HG02938 (cell line): ENCODE results near the gene CLEC12A.
"Not testable (repeated sequence)": the region's sequence is repeated elsewhere in the genome, so short reads cannot be mapped to it uniquely, and the experiment has no call there.

ENCODE experiments used
- ATAC-seq: cut with Tn5 transposase; IDR thresholded peaks from one replicate; pipeline ENCODE4 v1.9.1; 2021; ENCODE audit warnings: mild to moderate bottlenecking, moderate library complexity; ENCODE audit not compliant: unreplicated experiment

The CLEC12A gene

DNA sequence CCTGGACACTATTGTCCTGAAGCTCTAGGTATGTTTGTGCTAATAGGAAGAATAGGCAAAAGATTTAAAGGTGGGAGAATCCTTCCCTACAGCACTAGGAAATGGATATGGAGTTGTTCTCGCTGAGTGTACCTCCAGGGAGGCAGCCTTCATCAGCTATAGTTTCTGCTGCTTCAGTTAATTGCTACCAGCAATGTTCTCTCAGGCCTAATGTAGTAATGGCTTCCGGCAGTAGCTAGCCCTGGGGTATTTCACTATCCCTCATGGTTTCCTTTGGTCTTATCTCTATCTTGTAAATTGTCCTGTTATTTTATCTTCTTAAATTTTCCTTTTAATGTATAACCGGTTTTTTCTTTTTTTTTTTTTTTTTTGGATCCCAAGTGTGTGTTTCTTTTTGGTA is 9.3 kb upstream of the CLEC12A start:
- ATAC-seq: no peak

GRCh38 chr12:9969673-9970072 is 1.5 kb upstream of the CLEC12A start:
- no peak for ATAC-seq

GRCh38 chr12:9973949-9974348 is 2.7 kb downstream of the CLEC12A start:
- no peak for ATAC-seq

DNA sequence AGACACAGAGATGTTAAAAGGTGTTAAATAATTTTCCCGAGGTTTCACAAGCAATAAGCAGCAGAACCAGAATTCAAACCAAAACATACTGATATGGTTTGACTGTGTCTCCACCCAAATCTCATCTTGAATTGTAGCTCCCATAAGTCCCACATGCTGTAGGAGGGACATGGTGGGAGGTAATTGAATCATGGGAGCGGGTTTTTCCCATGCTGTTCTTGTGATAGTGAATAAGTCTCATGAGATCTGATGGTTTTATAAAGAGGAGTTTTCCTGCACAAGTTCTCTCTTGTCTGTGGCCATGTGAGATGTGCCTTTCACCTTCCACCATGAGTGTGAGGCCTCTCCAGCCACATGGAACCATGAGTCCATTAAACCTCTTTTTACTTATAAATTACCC is 3.5 kb downstream of the CLEC12A start:
- ATAC-seq: not testable (repeated sequence)

- no peak for ATAC-seq
These were observed 4.4 kb downstream of the CLEC12A start for GRCh38 chr12:9975614-9976013.

DNA sequence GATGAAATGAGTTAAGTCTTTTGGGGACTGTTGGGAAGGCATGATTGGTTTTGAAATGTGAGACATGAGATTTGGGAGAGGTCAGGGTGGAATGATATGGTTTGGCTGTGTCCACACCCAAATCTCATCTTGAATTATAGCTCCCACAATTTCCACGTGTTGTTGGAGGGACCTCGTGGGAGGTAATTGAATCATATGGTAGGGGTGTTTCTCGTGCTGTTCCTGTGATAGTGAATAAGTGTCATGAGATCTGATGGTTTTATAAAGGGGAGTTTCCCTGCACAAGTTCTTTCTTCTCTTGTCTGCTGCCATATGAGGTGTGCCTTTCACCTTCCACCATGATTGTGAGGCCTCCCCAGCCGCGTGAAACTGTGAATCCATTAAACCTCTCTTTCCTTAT is 5.4 kb downstream of the CLEC12A start:
- ATAC-seq: not testable (repeated sequence)

GRCh38 chr12:9977916-9978315 is 6.7 kb downstream of the CLEC12A start:
- no peak for ATAC-seq

DNA sequence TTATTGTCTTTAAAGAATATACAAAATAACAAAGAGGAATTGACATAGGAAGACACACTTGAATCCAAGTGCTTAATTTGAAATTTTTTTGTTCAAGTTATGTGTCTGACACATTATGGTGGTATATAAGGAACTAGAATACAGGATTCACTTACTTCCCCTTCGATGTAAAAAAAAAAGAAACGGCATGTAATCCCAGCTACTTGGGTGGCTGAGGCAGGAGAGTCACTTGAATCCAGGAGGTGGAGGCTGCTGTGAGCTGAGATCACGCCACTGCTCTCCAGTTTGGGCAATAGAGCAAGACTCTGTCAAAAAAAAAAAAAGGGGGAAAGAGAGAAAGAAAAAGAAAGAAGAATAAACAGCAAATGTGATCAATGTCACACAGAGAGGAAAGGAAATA is 8.9 kb downstream of the CLEC12A start:
- ATAC-seq: no peak

- no peak for ATAC-seq
These were observed 20.7 kb downstream of the CLEC12A start for GRCh38 chr12:9991876-9992275.

DNA sequence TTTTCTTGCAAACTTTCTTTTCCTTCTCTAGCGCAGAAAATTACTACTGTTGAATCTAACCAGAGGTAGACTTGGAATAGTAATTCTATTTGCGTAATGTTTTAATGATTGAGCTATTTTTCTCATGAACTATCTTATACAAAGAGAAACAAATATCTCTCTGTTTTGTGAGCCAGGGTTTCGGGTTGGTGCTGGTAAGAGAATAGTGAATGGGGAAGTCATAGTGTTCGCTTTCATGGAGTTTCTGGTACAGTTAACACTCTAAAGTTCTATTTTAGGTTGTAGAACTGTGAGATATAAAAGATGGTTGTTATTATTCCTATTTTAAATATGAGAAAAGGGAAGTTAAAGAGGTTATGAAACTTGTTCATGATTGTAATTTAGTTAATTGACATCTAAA is 21.1 kb downstream of the CLEC12A start:
- no peak for ATAC-seq

DNA sequence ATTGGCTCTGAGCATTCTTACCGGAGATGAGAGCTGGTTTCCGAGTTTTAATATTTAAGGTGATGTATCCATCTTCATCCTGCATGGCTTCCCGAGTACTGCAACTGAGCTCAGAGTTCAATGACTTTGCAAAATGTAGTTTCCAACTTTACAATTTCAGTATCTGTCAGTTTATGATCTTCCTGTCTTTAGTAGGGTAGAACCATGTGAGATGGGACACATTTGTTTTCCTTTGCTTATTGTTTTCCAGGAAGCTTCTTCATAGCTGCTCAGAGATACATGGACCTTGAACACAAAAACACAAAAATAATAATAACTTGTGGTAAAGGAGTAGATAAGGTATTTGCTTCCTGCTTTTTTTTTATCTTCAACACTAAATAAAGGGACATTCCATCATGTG is 27.8 kb downstream of the CLEC12A start, which contains the start of gene CLEC1B:
CLEC1B (minus strand) TSS at position 106 of the 400 bp plus-strand sequence; CDS start at position 85, 21 bp downstream.
- no peak for ATAC-seq

DNA sequence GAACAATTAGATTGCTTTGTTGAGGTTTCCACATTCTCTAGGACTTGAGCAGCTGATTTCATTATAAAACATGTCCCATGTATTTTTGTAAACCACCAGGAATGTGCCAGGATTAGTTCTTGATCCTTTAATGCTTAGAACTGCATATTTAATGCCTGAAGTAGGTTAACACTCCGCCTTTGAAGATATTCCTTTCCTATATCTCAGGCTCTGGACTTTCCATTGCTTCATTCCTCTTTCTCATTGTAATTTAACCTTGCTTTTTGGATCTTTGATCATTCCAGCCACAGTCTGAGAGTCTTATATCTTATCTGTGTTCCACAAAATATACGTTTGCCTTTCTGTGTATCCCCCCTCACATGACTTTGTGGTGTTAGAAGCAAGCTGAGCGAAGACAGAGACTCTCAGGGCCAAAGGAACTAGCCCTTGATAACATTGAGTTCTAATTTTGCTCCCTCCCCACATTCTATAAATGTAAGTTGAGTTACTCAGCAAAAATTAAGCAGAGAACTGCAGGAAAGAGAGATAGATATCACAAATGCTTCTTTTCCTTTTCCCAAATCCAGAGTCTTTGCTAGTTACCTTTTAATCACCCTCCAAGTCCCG is 30.1 kb downstream of the CLEC12A start:
- no peak for ATAC-seq

- ATAC-seq: no peak
These were observed 41.6 kb downstream of the CLEC12A start for GRCh38 chr12:10012630-10013330.

- ATAC-seq: no peak
These were observed 44.2 kb downstream of the CLEC12A start for GRCh38 chr12:10015450-10015849.

- ATAC-seq: no peak
These were observed 45.7 kb downstream of the CLEC12A start for GRCh38 chr12:10016881-10017280.

DNA sequence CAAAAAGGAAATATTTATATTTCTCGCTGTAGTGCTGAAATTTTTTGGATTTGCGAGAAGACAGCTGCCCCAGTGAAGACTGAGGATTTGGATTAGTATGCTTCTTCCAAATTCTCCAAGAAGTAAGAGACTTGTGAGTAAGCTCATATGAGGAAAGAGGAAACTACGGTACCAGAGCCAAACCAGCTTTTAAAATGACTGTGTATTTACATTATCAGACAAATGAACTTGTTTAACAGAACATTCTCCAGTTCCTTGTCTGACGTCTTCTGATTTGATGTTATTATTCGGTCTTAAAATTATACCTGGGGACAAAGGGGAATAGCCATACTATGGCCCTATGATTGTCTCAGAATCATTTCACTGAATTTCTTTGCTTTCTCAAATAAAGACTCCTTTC is 47.2 kb downstream of the CLEC12A start:
- ATAC-seq: no peak

DNA sequence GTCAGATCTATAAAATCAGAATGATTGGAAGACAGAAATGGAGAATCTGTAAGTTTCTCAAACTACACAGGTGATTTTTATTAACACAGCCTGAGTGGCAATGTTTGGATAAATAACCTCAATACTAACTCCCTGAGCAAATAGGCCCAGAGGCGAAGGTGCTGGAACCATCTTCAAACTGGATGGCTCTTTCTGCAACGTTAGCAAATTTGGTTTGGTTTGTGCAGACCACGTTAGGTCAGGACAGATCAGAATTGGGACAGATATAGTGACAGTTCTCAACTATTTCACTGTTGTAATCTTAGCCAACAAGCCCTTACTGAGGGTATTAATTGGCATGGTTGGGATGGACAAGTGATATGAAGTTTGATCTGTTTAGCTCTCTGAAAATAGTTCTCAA is 50.1 kb downstream of the CLEC12A start:
- ATAC-seq: no peak

GRCh38 chr12:10025236-10025635 is 54.0 kb downstream of the CLEC12A start:
- ATAC-seq: no peak

GRCh38 chr12:10026666-10027065 is 55.5 kb downstream of the CLEC12A start:
- ATAC-seq: not testable (repeated sequence)

GRCh38 chr12:10027311-10027710 is 56.1 kb downstream of the CLEC12A start:
- no peak for ATAC-seq

GRCh38 chr12:10027721-10028120 is 56.5 kb downstream of the CLEC12A start:
- ATAC-seq: no peak

DNA sequence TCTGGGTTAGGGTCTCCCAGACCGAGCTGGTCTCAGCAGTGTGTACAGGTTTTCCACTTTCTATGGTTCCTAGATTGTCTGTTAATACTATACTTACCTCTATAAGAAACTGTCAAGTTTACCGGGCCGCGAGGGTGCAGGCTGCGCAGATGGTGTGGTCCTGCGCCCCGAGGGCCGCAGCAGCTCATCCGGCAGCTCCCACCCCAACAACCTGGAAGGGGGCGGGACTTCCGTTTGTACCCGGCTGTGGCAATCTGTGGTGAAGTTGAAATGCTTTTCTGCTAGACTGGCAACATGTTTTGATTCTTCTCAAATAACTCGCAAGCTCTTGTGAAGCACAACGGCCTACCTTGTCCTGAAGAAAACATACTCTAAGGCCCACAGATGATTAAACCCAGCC is 59.2 kb downstream of the CLEC12A start, which contains the start of gene CLEC9A:
CLEC9A (plus strand) TSS at position 237 of the 400 bp plus-strand sequence. CDS start 22,006 bp downstream, outside the sequence.
- ATAC-seq: no peak
